ENCODE data around the gene VPS8. TPM values are rescaled to one million over a fixed set of nuclear protein-coding genes. Genes with fewer than 3 reads are reported as not detected.
"Not testable (repeated sequence)": the region's sequence is repeated elsewhere in the genome, so short reads cannot be mapped to it uniquely, and the experiment has no call there.

VPS8 gene
- total RNA-seq, 1 donor from 2014 or later = 38.1 TPM

DNA sequence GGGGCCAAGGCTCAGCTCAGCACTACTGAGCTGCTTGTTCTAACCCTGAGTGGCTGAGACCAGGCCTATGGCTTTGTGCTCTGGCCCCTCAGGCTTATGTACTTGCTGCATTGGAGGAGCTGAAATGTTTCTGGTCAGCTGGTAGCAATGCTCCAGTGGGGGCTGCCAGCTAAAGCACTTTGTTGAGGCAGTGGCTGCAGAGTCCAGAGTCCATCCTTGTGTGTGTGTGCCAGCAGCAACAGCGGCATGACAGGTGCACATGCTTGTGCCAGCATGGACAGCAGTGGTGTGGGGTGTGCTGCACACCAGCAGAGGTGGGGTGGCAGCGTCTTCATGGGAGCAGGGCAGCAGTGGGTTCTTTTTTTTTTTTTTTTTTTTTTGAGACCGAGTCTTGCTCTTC is 169.1 kb downstream of the VPS8 start:
- DNase-seq (ENCODE audit: low read depth, low spot score) = no peak

- DNase-seq (ENCODE audit: low read depth, low spot score) = no peak
Measured at GRCh38 chr3:184982076-184982475, 170.1 kb downstream of the VPS8 start.

DNA sequence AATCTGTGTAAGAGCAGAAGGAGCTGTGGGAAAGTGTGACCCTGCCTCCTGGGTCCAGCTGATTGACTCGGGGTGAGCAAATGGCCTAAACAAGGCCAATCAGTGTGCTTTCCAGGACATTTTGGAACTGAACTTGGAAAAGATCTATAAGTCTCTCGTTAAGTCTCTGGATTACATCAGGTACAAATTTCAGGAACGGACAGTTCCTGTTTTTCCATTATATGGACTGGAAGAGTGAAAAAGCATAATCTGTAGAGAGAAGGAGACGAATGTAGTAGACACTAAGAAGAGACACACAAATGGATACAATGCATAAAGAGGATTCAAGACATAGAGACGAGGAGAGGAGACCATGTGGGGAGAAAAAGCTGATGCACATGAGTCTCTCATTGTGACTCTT is 173.6 kb downstream of the VPS8 start:
- no peak for DNase-seq (ENCODE audit: low read depth, low spot score)

DNA sequence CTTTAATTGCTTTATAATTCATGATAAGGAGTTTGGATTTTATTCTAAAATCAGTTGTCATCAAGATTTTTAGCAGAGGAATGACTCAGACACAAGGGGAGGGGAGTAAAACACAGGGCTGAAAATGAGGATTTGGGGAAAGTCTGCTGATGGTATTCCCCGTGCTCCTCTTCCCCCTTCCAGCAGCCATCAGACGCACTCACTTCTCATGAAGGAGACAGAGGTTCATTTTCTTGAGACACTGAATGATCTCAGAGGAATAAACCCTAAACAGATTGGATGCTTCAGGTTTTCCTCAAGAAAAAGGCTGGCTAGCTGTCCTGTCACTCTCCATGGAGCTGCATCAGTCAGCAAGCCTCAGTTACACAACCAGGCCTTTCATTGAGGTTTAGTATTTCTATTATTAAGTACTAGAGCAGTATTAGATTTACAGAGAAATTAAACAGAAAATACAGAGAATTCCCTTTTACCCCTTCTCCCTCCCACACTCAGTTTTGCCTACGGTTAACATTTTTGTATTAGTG is 174.5 kb downstream of the VPS8 start:
- DNase-seq (ENCODE audit: low read depth, low spot score) = no peak

DNA sequence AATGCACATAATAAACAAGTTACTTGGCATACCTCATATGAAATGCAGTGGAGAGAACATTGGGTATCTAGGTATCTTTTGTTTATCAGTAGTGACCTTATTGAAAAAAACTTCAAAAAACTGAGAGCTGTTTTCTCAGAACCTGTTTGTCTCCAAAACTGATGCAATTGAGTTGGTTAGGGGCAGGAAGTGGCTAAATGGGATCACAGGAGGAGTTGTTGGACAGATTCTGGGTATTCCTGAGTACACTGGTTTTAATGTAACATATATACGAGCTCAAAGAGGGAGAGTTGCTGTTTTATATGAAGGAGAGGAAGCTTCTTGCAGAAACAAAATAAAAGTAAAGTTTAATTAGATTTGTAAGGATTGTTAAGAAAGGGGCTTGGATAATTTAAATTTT is 181.4 kb downstream of the VPS8 start:
- no peak for DNase-seq (ENCODE audit: low read depth, low spot score)

- not testable (repeated sequence) for DNase-seq (ENCODE audit: low read depth, low spot score)
Measured at GRCh38 chr3:185003876-185004275, 191.9 kb downstream of the VPS8 start.

DNA sequence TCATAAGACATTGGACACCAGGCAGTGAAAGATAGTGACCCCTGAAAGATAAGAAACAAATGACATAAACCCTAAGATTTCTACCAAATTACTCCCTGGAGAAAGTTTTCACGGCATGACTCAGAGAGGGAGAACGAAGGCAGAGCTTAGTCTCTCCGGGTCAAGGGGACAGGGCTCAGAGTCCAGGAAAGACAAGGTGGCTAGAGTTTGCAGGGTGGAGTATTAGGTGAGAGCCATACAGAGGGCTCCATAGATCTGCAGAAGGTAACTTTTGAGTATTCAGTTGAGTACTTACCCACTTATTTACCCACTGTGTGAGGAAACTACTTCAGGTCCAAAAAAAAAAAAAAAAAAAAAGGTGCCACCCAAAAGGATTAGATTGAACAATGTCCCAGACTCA is 197.7 kb downstream of the VPS8 start:
- DNase-seq (ENCODE audit: low read depth, low spot score) = no peak

- not testable (repeated sequence) for DNase-seq (ENCODE audit: low read depth, low spot score)
Measured at GRCh38 chr3:185017584-185017983, 205.6 kb downstream of the VPS8 start.

DNA sequence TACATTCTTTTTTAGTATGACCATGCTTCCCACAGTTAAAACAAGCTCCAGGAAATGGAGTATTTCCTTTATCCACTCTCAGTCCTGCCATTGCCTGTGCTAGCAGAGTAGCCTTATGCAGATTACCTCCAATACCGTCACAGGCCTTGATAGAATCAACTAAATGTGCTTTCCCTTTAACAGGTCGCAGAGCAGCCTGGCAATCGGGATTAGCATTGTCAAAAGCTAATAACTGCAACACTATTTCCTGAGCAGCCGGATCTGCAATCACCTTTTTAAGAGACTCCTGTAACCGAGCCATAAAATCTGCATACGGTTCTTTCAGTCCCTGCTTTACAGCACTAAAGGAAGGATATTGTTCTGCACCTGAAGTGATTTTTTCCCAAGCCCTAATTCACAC is 206.0 kb downstream of the VPS8 start:
- not testable (repeated sequence) for DNase-seq (ENCODE audit: low read depth, low spot score)

DNA sequence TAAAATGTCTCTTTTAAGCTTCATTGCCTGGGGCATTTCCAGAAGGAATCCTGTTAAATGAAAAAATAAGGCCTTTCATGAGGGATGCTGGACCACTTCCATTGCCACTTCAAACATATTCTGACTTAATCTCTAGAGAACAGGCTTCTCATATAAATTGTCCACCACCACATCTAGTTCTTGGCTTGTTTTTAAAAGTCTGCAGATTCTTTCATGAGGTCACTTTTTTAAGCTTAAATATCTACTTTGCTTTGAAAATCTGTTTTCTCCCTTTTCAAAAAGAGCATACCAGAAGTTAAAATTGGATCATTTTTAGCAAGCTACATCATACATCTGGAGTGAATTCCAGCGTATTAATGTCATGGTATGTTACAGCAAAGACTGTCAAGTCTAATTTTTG is 209.3 kb downstream of the VPS8 start:
- DNase-seq (ENCODE audit: low read depth, low spot score) = no peak

DNA sequence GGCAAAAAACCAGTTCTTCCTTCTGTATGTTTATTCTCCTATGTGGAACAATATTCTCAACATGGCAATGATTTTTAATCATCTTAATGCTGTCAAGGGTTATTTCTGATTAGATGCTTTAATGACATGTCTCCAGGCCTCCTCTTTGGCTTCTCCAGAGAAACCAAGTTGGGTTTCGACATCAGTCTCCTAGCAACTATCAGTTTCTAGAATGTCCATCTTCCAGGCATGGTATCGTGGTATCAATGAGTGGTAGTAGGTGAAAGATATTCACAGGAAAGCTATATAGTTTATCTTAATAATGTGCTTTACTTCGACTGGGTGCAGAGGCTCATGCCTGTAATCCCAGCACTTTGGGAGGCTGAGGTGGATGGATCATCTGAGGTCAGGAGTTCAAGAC is 212.4 kb downstream of the VPS8 start:
- no peak for DNase-seq (ENCODE audit: low read depth, low spot score)

GRCh38 chr3:185024966-185025365 is 213.0 kb downstream of the VPS8 start:
- no peak for DNase-seq (ENCODE audit: low read depth, low spot score)

DNA sequence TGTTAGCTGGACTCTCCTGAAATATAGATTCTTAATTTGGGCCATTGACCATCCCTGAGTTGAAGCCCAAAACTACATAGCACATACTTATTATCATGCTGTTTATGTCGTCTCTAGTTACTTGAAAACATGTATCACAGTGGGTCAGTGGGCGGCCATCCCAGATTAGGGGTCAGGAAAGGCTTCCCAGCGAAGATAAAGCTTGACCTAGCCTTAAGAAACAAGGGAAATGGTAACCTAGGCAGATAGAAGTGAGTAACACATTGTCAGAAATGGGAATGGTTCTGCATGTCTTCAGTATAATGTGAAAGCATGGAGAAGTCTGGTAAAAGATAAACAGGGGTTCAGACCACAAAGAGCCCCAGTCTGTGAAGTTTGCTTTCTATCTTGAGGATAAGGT is 216.2 kb downstream of the VPS8 start:
- no peak for DNase-seq (ENCODE audit: low read depth, low spot score)

DNA sequence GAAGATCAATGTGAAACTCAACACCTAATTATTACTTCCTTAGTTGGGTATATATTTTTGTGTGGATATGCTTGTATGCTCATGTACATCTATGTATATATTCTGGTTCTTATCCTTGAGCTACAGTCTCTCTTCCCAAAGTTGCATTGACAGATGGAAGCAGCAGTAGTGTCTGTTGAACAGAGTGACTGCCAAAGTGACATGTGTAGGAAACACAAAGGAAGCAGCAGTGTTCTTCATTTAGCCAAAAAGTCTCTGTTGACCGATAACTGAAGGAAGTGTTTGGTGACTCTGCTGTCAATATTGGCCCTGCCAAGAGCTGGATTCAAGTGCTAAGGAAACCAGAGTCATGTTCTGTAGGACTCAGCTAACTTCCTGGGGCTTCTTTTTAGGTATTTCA is 217.1 kb downstream of the VPS8 start:
- no peak for DNase-seq (ENCODE audit: low read depth, low spot score)

- DNase-seq (ENCODE audit: low read depth, low spot score) = no peak
Measured at GRCh38 chr3:185030399-185030798, 218.4 kb downstream of the VPS8 start.

GRCh38 chr3:185030951-185031350 is 219.0 kb downstream of the VPS8 start:
- DNase-seq (ENCODE audit: low read depth, low spot score) = no peak

DNA sequence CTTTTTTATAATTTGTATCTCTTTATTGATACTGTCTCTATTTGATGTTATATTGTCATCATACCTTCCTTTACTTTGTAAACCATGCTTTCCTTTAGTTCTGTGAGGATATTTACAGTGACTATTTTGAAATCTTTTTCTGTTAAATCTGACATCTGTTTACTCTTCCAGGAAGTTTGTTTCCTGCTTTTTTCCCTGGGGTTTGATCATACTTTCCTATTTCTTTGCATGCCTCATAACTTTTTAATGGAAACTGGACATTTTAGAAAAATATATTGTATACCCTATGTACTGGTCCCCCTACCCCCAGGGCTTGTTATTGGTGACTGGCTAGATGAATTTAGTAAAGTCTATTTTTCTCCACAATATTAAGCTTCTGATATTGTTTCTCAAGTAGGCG is 225.8 kb downstream of the VPS8 start:
- DNase-seq (ENCODE audit: low read depth, low spot score) = no peak

GRCh38 chr3:185040425-185040824 is 228.5 kb downstream of the VPS8 start:
- no peak for DNase-seq (ENCODE audit: low read depth, low spot score)

DNA sequence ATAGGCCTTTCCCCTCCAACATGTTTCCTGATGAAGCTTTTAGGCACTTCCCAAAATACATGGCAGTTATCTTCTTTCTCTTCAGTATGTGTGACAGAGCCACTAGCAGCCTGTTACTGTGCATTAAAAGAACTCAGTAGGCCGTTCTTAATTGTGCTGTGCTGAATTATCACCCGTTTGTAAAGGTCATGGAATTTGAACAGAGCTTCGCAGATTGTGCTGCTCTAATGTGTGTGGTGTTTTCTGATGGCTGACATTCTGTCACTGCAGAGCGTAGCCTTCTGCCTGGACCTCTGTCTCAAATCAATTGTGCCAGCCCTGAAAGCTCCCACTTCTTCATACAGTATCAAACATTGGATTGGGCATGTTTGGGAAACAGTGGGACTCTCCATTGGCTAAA is 229.6 kb downstream of the VPS8 start:
- DNase-seq (ENCODE audit: low read depth, low spot score) = no peak

- DNase-seq (ENCODE audit: low read depth, low spot score) = no peak
Measured at GRCh38 chr3:185042312-185043050, 230.5 kb downstream of the VPS8 start.

GRCh38 chr3:185046164-185046515 is 234.2 kb downstream of the VPS8 start:
- DNase-seq (ENCODE audit: low read depth, low spot score) = no peak

GRCh38 chr3:185046603-185047002 is 234.6 kb downstream of the VPS8 start:
- no peak for DNase-seq (ENCODE audit: low read depth, low spot score)

- no peak for DNase-seq (ENCODE audit: low read depth, low spot score)
Measured at GRCh38 chr3:185049710-185050109, 237.7 kb downstream of the VPS8 start.

DNA sequence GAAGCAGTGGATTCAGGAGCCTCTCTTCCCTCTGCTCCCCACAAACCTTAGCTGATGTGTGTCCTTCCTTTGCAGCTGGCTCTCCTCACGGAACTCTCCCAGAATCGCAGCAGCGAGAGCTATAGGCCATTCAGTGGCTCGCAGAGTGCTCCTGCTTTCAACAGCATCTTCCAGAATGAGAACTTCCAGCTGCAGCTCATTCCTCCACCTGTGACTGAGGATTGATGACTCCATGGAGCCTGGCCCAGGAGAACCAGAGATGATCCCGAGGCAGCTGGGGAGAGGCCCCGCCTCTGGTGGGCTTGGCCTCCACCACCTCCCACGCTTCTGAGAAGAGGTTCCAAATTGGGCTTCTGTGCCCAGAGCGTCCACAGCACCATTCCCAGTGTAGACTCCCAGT is 239.8 kb downstream of the VPS8 start:
- DNase-seq (ENCODE audit: low read depth, low spot score) = no peak

All from pulmonary artery endothelial cell (primary cell).